SK-N-SH (cell line): ENCODE data around the gene IPPK.

Experiments
- EZH2phosphoT487 ChIP-seq: fragments of 200-600 bp; sonication (generic); IDR thresholded peaks from 2 replicates; pipeline ENCODE4 v1.6.1; 2017; ENCODE audit warnings: low read depth, mixed run types, mild to moderate bottlenecking, antibody characterized with exemption, moderate library complexity, borderline replicate concordance
- GABPA ChIP-seq: IDR thresholded peaks from 2 replicates; pipeline ENCODE4 v1.4.0; 2012; ENCODE audit warnings: low read depth, mild to moderate bottlenecking
- GATA2 ChIP-seq: sonication (generic); formaldehyde crosslinking; IDR thresholded peaks from 2 replicates; pipeline ENCODE4 v1.5.0; 2020; ENCODE audit warnings: mild to moderate bottlenecking, missing genetic modification reagents
- MAX ChIP-seq: IDR thresholded peaks from 2 replicates; pipeline ENCODE4 v1.4.0; 2012; ENCODE audit warnings: low read depth
- MEF2A ChIP-seq: IDR thresholded peaks from 2 replicates; pipeline ENCODE4 v1.4.0; 2012; ENCODE audit warnings: low read depth, borderline replicate concordance
- NFIC ChIP-seq: IDR thresholded peaks from 2 replicates; pipeline ENCODE4 v1.4.0; 2012; ENCODE audit warnings: borderline replicate concordance
- POLR2AphosphoS5 ChIP-seq: IDR thresholded peaks from 2 replicates; pipeline ENCODE4 v1.6.1; 2012; ENCODE audit warnings: low read depth, low read length
- RAD21 ChIP-seq: IDR thresholded peaks from 2 replicates; pipeline ENCODE4 v1.6.1; 2012; ENCODE audit warnings: mild to moderate bottlenecking, low read length
- REST ChIP-seq: IDR thresholded peaks from 2 replicates; pipeline ENCODE4 v1.6.1; 2012; ENCODE audit warnings: mild to moderate bottlenecking, low read depth, low read length, moderate library complexity
- RFX5 ChIP-seq: IDR thresholded peaks from 2 replicates; pipeline ENCODE4 v1.6.1; 2012; ENCODE audit warnings: mild to moderate bottlenecking, improper control_type of control experiment, low read length
- USF2 ChIP-seq: fragments of 150-350 bp; IDR thresholded peaks from 2 replicates; pipeline ENCODE4 v1.6.1; 2017; ENCODE audit warnings: antibody characterized with exemption, low read length, low read depth, borderline replicate concordance
- TF ChIP-seq, protein P1 (sequence below): fragments of 200-600 bp; sonication (generic); IDR thresholded peaks from 2 replicates; pipeline ENCODE4 v1.6.1; 2017; ENCODE audit warnings: antibody characterized with exemption, mild to moderate bottlenecking, moderate library complexity
- TF ChIP-seq, protein P2 (sequence below): IDR thresholded peaks from 2 replicates; pipeline ENCODE4 v1.4.0; 2012; ENCODE audit warnings: low read depth, borderline replicate concordance

GRCh38 chr9:92613268-92614122 lies 56.4 kb downstream of the IPPK start:
- TF ChIP-seq, protein P1, sequence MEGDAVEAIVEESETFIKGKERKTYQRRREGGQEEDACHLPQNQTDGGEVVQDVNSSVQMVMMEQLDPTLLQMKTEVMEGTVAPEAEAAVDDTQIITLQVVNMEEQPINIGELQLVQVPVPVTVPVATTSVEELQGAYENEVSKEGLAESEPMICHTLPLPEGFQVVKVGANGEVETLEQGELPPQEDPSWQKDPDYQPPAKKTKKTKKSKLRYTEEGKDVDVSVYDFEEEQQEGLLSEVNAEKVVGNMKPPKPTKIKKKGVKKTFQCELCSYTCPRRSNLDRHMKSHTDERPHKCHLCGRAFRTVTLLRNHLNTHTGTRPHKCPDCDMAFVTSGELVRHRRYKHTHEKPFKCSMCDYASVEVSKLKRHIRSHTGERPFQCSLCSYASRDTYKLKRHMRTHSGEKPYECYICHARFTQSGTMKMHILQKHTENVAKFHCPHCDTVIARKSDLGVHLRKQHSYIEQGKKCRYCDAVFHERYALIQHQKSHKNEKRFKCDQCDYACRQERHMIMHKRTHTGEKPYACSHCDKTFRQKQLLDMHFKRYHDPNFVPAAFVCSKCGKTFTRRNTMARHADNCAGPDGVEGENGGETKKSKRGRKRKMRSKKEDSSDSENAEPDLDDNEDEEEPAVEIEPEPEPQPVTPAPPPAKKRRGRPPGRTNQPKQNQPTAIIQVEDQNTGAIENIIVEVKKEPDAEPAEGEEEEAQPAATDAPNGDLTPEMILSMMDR, result no peak
- TF ChIP-seq REST, result no peak
- no peak for TF ChIP-seq RFX5
- TF ChIP-seq, protein P2, sequence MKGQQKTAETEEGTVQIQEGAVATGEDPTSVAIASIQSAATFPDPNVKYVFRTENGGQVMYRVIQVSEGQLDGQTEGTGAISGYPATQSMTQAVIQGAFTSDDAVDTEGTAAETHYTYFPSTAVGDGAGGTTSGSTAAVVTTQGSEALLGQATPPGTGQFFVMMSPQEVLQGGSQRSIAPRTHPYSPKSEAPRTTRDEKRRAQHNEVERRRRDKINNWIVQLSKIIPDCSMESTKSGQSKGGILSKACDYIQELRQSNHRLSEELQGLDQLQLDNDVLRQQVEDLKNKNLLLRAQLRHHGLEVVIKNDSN, result no peak
- TF ChIP-seq GATA2 (CRISPR knock-in tag), result no peak
- TF ChIP-seq RAD21, result no peak
- no peak for TF ChIP-seq EZH2phosphoT487
- TF ChIP-seq POLR2AphosphoS5, result no peak
- TF ChIP-seq NFIC, result no peak
- no peak for TF ChIP-seq GABPA
- no peak for TF ChIP-seq USF2
- no peak for TF ChIP-seq MAX
- TF ChIP-seq MEF2A, result no peak
